CD4-positive, alpha-beta T cell treated with Interleukin-1 beta for 1 hour (primary cell): Measurements from ENCODE around the gene HIP1.
"Not testable (repeated sequence)": the region's sequence is repeated elsewhere in the genome, so short reads cannot be mapped to it uniquely, and the experiment has no call there.

Experiments
- DNase-seq, 2 donors: peaks; one replicate each; pipeline ENCODE4 v3.0.0-alpha.2; 2020 to 2022

The HIP1 gene

DNA sequence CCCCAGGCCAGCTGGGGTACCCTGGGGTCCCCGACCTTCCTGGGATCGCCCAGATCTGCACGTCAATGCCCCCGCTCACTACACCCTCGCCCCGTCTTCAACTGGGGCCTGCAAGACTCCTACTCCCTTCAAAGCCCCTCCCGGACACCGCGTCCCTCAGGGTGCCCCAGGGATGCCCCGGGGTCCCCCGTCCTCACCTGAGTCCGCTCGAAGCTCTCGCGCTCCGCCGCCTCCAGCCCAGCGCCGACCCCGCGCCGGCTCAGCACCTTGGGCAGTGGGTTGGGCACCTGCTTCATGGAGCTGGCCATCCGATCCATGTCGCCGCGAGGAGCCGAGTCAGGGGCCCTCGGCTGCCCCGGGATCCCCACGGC lies at the start of gene HIP1:
TSS of gene HIP1 (minus strand) at position 338 of the 371 bp plus-strand sequence. CDS start at position 317, 21 bp downstream.
- DNase-seq, result no peak

DNA sequence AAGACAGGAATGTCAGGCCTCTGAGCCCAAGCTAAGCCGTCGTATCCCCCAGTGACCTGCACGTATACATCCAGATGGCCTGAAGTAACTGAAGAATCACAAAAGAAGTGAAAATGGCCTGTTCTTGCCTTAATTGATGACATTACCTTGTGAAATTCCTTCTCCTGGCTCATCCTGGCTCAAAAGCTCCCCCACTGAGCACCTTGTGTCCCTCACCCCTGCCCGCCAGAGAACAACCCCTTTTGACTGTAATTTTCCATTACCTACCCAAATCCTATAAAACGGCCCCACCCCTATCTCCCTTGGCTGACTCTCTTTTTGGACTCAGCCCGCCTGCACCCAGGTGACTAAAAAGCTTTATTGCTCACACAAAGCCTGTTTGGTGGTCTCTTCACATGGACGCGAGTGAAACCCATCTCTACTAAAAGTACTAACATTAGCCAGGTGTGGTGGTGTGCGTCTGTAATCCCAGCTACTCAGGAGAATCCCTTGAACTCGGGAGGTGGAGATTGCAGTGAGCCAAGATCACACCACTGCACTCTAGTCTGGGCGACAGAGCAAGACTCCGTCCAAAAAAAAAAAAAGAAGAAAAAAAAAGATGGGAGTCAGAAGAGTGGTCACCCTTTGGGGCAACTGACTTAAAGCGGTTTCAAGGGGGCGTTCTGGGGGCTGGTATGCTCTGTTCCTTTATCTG lies 49.6 kb upstream of the HIP1 start:
- not testable (repeated sequence) for DNase-seq

DNA sequence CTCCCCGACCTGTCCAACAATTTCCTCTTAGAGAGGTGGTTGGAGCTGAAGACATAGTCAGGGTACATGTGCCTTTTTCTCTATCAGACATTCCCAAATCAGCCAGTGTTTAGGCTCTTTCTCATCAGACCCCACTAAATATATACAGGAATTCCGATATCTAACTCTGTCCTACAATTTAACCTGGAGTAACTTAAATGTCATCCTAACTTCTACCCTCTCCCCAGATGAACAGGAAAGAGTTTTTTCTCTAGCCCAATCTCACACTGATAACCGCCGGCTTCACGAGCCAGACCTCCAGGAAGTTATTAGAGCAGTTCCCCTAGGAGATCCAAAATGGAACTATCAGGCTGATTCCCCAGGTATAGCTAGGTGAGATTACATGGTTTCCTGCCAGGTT lies 44.3 kb upstream of the HIP1 start:
- DNase-seq, result not testable (repeated sequence)

DNA sequence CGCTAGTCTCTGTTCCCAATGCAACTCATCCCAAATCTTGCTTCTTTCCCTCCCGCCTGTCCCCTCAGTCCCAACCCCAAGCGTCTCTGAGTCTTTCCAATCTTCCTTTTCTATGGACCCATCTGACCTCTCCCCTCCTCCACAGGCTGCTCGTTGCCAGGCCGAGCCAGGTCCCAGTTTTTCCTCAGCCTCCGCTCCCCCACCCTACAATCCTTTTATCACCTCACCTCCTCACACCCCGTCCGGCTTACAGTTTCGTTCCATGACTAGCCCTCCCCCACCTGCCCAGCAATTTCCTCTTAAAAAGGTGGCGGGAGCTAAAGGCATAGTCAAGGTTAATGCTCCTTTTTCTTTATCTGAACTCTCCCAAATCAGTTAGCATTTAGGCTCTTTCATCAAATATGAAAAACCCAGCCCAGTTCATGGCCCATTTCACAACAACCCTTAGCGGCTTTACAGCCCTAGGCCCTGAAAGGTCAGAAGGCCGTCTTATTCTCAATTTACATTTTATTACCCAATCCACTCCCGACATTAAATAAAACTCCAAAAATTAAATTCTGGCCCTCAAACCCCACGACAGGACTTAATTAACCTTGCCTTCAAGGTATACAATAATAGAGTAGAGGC lies 42.0 kb upstream of the HIP1 start:
- not testable (repeated sequence) for DNase-seq

DNA sequence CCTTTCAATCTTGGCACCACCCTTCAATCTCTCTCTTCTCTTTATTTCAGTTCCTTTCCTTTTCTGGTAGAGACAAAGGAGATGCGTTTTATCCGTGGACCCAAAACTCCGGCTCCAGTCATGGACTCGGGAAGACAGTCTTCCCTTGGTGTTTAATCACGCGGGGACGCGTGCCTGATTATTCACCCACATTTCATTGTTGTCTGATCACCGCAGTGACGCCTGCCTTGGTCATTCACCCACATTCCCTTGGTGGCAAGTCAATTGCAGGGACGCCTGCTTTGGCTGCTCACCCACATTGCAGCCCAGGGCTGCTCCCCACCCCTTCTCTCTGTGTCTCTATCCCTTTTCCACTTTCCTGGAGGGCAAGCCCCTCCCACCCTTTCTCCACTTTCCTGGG lies 40.8 kb upstream of the HIP1 start:
- not testable (repeated sequence) for DNase-seq

DNA sequence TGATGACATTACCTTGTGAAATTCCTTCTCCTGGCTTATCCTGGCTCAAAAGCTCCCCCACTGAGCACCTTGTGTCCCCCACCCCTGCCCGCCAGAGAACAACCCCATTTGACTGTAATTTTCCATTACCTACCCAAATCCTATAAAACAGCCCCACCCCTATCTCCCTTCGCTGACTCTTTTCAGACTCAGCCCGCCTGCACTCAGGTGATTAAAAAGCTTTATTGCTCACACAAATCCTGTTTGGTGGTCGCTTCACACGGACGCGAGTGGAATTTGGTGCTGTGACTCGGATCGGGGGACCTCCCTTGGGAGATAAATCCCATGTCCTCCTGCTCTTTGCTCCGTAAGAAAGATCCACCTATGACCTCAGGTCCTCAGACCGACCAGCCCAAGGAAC lies 40.3 kb upstream of the HIP1 start:
- not testable (repeated sequence) for DNase-seq

DNA sequence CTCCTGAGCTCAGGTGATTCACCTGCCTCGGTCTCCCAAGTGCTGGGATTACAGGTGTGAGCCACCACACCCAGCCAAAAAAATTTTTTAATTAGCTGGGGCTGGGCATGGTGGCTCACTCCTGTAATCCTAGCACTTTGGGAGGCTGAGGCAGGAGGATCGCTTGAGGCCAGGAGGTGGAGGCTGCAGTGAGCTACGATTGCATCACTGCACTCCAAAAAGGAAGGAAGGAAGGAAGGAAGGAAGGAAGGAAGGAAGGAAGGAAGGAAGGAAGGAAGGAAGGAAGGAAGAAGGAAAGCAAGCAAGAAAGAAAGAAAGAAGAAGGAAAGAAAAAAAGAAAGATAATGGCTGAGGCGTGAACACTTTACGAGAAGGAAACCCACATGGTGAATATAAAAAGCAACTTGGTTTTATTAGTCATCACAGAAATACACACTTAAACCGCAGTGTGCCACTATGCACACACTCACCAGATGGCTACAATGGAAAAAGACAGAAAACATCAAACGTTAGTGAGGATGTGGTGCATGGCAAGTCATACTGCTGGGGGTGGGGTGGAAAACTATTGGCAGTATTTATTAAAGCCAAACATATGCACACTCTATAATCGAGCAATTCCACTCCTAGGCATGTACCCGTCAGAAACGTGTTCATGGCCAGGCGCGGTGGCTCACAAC lies 37.7 kb upstream of the HIP1 start:
- peak; percentile 2 to 51 for DNase-seq

DNA sequence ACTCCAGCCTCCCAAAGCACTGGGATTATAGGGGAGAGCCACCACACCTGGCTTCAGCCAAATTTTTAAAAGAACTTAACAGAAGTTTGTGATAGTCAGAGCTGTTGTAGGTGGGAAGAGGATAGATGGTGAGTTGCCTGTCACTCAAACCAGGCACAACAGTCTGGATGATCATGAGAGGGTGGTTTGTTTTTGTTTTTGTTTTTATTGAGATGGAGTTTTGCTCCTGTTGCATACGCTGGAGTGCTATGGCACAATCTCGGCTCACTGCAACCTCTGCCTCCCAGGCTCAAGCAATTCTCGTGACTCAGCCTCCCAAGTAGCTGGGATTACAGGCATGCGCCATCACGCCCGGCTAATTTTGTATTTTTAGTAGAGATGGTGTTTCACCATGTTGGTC lies 35.2 kb upstream of the HIP1 start:
- DNase-seq, result not testable (repeated sequence)

DNA sequence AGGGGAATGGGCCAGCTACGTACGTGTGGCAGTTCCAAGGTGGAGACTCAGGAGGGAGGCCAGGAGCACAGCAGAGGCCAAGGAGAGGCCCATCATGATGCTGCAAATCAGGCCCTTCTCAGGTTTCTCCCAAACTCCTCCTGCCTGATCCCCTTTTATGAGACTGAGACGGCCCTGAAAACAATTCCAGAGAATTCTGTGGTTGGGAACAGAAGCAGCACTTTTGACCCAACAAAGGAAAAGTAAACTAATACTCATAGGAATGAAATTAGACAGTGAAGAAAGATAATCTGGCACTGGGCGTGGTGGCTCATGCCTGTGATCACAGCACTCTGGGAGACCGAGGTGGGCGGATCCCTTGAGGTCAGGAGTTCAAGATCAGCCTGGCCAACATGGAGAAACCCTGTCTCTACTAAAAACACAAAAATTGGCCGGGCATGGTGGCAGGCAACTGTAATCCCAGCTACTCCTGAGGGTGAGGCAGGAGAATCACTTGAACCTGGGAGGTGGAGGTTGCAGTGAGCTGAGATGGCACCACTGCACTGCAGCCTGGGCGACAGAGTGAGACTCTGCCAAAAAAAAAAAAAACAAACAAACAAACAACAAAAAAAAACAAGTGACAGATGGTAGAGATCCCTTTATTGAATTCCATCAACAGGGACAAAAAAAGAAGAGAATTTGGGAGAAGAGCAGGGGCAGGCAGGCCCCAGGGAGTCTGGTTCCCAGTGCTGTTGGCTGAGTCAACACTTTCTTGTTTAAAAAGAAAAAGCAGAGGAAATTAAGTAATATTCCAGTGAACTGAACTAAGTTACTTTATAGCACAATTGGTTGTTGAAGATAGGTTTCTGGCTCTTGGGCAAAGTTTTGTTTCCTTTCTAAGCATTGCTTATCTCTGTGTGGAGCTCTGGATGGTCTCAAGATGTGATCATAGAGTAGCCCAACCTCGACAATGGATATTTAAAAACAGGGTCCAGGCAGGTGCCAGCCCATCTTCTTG lies 33.6 kb upstream of the HIP1 start, which contains the start of gene CCL26:
TSS of gene CCL26 (minus strand) at position 131 of the 997 bp plus-strand sequence. CDS start at position 96, 35 bp downstream.
- DNase-seq, result no peak

DNA sequence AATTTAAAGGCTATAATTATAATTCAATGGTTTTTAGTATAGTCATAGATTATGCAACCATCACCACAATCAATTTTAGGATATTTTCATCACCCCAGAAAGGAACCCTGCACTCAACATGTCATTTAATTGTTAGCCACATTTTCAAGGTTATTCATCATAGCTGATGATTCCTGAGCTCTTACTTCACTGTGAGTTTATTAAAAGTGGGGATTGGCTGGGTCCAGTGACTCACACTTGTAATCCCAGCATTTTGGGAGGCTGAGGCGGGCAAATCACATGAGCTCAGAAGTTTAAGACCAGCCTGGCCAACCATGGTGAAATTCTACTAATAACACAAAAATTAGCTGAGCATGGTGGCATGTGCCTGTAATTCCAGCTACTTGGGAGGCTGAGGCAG lies 32.5 kb upstream of the HIP1 start:
- DNase-seq, result no peak

DNA sequence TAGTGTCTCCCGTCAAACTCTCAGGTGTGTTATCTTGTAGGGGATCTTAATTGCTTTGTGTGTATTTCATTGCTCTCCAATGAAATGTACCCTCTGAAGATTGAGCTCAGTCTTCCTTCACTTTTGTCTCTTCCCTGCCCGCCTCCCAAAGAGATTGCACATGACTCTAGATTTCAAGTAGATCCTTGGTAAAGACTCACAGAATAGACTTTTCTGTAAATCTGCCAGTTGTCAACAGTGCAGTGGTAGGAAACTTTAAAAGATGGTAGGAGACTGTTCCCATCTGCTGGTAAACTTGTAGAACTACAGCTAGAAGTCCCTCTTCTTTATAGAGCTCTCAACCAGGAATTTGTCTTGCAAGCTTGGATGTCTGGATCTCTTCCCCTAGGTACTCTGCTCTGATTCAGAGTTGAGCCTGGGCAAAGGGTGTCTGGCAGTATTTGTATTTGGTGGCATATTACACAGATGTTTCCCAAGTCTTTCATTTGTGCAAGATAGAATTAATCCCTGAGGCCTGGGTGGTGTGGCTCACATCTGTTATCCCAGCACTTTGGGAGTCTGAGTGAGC lies 23.7 kb upstream of the HIP1 start:
- DNase-seq, result peak in 1 of 2 donors; percentile 58

DNA sequence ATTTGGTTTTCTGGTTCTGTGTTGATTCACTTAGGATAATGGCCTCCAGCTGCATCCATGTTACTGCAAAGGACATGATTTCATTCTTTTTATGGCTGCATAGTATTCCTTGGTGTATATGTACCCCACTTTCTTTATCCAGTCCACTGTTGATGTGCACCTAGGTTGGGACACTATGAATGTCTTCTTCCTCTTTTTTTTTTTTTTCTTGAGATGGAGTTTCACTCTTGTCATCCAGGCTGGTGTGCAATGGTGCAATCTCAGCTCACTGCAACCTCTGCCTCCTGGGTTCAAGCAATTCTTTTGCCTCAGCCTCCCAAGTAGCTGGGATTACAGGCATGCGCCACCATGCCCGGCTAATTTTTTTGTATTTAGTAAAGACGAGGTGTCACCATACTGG lies 23.1 kb upstream of the HIP1 start:
- DNase-seq, result not testable (repeated sequence)

DNA sequence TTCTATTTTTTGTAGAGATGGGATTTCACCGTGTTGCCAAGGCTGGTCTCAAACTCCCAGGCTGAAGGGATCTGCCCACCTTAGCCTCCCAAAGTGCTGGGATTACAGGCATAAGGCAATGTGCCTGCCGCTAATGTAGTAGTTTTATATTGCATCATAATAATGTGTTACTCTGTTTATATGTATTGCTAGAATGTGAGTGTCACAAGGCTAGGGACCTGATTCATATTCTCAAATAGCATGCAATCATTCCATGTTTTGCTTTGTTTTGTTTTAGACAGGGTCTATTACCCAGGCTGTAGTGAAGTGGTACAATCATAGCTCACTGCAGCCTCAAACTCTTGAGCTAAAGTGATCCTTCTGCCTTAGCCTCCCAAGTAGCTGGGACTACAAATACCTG lies 19.8 kb upstream of the HIP1 start:
- no peak for DNase-seq

DNA sequence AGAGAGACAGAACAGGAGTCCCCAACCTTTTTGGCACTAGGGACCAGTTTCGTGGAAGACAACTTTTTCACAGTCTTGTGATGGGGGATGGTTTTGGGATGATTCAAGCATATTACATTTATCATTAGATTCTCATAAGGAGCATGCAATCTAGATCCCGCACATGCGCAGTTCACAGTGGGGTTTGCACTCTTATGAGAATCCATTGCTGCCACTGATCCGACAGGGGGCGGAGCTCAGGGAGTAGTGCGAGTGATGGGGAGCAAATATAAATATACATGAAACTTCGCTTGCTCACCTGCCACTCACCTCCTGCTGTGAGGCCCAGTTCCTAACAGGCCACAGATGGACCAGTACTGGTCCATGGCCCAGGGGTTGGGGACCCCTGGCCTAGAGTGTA lies 19.1 kb upstream of the HIP1 start:
- no peak for DNase-seq

DNA sequence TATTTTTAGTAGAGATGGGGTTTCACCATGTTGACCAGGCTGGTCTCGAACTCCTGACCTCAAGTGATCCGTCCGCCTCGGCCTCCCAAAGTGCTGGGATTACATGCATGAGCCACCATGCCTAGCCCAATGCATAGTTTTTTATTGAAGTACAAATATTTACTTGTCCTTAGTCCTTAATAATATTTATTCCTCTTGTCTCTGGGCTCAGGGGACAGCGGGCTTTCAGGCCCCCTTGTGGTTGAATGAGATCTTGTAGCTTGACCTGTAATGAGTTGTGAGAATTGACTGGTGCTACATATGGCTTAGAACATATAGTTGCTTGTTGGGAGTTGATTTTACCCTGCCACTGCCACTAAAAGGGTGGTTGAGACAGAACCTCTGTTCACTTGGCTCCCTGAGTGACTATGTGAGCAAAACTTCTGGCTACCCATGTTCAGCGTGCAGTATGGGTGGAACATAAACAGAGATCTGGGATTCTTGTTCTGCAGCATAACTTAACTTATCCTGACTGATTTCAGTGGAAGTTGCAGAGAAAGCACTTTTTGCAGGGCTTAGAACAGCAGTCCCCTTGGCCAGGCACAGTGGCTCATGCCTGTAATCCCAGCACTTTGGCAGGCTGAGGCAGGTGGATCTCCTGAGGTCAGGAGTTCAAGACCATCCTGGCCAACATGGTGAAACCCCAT lies 18.4 kb upstream of the HIP1 start:
- DNase-seq, result peak; percentile 11 to 19

DNA sequence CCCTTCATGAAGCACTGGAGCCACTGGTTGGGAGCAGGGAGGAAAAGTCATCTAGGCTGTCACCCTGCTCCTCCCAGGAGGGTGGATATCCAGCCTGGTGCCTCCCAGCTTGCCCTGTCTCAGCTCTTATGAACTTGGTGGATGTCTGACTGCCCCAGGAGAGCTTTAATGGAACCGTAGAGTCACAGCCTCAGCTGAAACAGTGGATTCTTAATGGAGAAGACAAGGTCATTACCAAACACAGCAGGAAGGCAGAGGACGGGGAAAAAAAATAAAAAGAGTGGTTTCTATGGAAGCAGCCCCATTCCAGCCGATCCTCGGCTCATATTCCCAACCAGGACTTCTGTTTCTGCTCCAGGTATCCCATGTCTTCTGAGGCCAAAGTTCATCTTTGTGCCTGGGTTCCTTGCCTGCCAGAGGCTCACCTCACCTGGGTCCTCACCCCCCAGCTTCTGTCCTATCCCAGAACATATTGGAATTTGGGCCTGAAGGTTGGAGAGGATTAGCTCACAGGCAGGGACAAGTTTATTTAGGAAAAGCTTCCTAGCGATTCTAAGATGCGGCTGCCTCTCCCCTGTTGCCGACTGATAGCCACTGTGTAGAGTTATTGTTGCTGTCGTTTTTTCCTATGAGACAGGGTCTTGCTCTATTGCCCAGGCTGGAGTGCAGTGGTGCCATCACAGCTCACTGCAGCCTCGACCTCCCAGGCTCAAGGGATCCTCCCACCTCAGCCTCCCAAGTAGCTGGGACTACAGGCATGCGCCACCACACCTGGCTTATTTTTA lies 17.7 kb upstream of the HIP1 start:
- no peak for DNase-seq

DNA sequence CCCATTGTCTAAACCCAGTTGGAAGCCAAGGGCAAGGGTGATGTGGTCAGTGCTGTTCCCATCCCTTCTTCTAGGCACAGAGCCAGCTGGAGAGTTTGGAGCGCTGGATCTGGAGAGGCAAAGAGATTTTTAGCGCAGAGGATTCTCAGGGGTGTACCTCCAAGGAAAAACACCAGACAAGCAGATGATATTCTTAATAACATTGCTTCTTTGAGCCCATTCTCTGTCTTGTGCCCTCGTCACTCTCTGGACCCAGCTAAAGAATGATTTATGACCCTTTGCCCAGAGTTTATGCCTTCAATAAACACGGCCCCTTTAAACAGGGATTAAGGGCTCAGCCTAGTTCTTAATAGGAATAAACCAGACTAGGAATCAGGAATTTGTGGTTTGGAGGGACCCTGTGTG lies 4.7 kb upstream of the HIP1 start:
- no peak for DNase-seq

DNA sequence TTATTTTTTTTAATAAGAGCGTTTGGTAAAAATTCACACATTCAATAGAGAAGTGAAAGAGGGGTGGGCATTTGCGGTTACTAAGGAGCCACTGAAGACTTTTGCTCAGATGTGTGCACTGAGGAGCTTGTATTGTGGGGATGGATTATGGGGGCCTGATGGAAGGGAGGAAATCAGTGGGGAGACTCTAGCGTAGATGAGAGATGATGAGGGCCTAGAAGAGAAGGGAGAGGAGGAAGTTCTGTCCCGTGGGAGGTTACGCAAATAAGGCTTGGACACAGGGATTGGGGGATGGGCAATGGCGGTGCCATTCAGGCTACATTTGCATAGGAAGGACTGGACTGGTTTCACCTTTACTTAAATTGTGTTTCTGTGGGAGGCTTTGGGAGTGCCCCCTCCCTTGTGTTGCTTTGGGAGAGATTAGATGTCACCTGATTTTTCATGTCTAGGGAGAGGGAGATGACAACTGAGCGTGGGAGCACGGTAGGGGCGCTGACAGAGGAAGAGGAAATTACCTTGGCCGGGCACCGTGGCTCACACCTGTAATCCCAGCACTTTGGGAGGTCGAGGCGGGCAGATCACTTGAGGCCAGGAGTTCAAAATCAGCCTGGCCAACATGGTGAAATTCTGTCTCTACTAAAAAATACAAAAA lies 2.2 kb upstream of the HIP1 start:
- DNase-seq, result peak in 1 of 2 donors; percentile 45

DNA sequence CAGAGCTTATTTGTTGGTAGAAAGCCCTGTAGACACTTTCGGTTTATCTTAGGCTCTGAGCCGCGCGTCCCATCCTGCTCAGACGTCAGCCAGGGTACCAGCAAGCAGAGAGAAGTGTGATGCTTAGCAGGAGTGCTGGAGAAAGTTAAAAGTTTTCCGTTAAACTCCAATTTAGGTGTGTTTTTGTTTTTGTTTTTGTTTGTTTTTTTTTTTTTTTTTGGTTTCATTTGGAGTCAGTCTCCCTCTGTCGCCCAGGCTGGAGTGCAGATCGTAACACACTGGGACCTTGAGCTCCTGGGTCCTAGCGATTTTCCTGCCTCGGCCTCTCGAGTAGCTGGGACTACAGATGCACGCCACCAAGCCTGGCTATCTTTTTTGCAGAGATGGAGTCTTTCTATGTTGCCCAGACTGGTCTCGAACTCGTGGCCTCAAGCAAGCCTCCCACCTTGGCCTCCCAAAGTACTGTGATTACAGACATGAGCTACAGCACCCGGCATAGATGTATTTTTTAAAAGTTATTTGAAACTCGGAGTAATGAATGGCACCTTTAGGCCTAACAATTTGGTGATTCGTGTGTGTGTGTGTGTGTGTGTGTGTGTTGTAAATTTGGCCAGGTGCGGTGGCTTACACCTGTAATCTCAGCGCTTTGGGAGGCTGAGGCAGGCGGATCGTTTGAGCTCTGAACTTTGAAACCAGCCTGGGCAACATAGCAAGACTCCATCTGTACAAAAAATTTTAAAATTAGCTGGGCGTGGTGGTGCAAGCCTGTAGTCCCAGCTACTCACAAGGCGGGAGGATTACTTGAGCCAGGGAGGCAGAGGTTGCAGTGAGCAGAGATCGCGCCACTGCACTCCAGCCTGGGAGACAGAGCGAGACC lies 1.3 kb upstream of the HIP1 start:
- peak; percentile 1 to 71 for DNase-seq
